ENCODE measurements around the gene MASP2.
A peak's percentile ranks its signal among the peaks of the same experiment; 100 is the strongest.
"Not testable (repeated sequence)": the region's sequence is repeated elsewhere in the genome, so short reads cannot be mapped to it uniquely, and the experiment has no call there.

The MASP2 gene

DNA sequence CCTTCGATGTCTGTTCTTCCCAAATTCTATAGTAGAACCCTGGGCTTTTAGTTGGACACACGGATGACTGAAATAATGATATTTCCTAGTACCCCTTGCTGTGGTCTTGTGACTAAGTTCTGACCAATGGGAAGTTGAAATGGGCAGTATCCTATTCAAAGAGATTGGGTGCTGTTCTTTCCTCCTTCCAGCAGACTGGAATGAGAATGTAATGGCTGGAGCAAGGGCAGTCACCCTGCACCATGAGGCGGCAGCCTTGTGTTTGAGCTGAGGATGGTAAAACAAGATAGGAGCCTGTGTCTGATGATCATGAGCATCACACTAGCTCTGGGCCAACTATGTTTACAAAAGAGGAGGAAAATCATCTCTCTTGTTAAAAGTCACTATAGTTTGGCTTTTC is 17.9 kb upstream of the MASP2 start:
- Histone ChIP-seq H3K27me3 (ENCODE audit: insufficient read depth, low read depth, severe bottlenecking) (no peaks in the 10 kb centered on the region), H3K36me3 (peaks cover 68% of the 10 kb centered on the region), H3K4me3 (ENCODE audit: low read depth, low read length) (no peak overlapping the region), H3K27ac (no peak overlapping the region), H3K9me3 (ENCODE audit: severe bottlenecking) (no peaks in the 10 kb centered on the region)
- no peak for DNase-seq
- TF ChIP-seq, protein P1, sequence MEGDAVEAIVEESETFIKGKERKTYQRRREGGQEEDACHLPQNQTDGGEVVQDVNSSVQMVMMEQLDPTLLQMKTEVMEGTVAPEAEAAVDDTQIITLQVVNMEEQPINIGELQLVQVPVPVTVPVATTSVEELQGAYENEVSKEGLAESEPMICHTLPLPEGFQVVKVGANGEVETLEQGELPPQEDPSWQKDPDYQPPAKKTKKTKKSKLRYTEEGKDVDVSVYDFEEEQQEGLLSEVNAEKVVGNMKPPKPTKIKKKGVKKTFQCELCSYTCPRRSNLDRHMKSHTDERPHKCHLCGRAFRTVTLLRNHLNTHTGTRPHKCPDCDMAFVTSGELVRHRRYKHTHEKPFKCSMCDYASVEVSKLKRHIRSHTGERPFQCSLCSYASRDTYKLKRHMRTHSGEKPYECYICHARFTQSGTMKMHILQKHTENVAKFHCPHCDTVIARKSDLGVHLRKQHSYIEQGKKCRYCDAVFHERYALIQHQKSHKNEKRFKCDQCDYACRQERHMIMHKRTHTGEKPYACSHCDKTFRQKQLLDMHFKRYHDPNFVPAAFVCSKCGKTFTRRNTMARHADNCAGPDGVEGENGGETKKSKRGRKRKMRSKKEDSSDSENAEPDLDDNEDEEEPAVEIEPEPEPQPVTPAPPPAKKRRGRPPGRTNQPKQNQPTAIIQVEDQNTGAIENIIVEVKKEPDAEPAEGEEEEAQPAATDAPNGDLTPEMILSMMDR (IDR thresholded peaks at IDR 0.05; ENCODE audit: low read depth, low read length): no peak

- peaks cover 59% of the 10 kb centered on the region for H3K36me3 ChIP-seq
Measured at GRCh38 chr1:11063937-11064537, 17.0 kb upstream of the MASP2 start.

GRCh38 chr1:11062965-11063401 is 15.9 kb upstream of the MASP2 start:
- TF ChIP-seq, protein P1 (IDR thresholded peaks at IDR 0.05; ENCODE audit: low read depth, low read length): no peak
- H3K36me3 ChIP-seq: peaks cover 57% of the 10 kb centered on the region
- no peak for DNase-seq

More at GRCh38 chr1:11063937-11064537, 17.0 kb upstream of the MASP2 start:
- not testable (repeated sequence) for H3K27ac ChIP-seq; H3K9me3 ChIP-seq (ENCODE audit: severe bottlenecking); H3K27me3 ChIP-seq (ENCODE audit: insufficient read depth, low read depth, severe bottlenecking); H3K4me3 ChIP-seq (ENCODE audit: low read depth, low read length)
- TF ChIP-seq, protein P1 (IDR thresholded peaks at IDR 0.05; ENCODE audit: low read depth, low read length): peak; percentile 63
- DNase-seq: peak; percentile 69

DNA sequence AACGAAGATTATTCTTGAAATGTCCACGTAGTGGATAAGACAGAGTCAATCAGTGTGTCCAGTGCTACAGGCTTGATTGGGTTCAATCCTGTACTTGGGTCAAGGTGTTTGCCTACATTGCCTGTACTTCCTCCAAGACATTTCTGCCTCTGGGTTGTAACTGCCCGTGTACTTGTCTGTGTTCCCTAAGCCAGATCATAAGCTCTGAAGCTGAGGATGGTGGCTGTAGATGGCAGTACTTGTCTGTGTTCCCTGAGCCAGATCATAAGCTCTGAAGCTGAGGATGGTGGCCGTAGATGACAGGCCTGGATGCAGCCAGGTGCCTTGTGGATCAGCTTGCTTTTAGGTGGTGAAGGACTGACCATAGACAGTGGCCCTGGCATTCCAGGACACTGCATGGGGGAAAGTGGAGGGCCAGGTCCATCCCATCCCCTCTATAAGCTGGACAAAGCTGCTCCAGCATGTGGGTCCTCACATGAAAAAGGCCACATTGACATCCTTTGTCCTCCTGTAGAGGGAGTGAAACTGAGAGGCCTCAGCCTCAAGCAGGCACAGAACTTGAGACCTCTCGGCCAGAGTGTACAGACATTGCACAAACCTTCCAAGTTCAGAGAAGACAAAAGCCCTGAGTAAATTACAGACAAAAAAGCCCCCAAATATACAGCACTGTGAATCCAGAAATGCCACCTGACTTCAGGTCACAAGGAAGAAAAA is 14.8 kb upstream of the MASP2 start:
- Histone ChIP-seq H3K9me3 (ENCODE audit: severe bottlenecking) (no peaks in the 10 kb centered on the region), H3K4me3 (ENCODE audit: low read depth, low read length) (no peak overlapping the region), H3K27me3 (ENCODE audit: insufficient read depth, low read depth, severe bottlenecking) (no peaks in the 10 kb centered on the region), H3K27ac (no peak overlapping the region), H3K36me3 (peaks cover 54% of the 10 kb centered on the region)
- DNase-seq: no peak
- TF ChIP-seq, protein P1 (IDR thresholded peaks at IDR 0.05; ENCODE audit: low read depth, low read length): no peak

More at GRCh38 chr1:11062965-11063401, 15.9 kb upstream of the MASP2 start:
- no peak overlapping the region for H3K4me3 ChIP-seq (ENCODE audit: low read depth, low read length)
- H3K27ac ChIP-seq: no peak overlapping the region
- H3K9me3 ChIP-seq (ENCODE audit: severe bottlenecking): no peaks in the 10 kb centered on the region
- H3K27me3 ChIP-seq (ENCODE audit: insufficient read depth, low read depth, severe bottlenecking): no peaks in the 10 kb centered on the region

- peak; percentile 89 for DNase-seq
- TF ChIP-seq, protein P1 (IDR thresholded peaks at IDR 0.05; ENCODE audit: low read depth, low read length): peak; percentile 46; the same call in 1 of the 2 replicates
- peak within 1 kb of the TSS; percentile 90 for H3K4me3 ChIP-seq (ENCODE audit: low read depth, low read length)
- no peaks in the 10 kb centered on the region for H3K9me3 ChIP-seq (ENCODE audit: severe bottlenecking)
- peaks cover 49% of the 10 kb centered on the region for H3K36me3 ChIP-seq
- no peaks in the 10 kb centered on the region for H3K27me3 ChIP-seq (ENCODE audit: insufficient read depth, low read depth, severe bottlenecking)
- H3K27ac ChIP-seq: peak within 1 kb of the TSS; percentile 79
Measured at GRCh38 chr1:11059968-11060830, 13.2 kb upstream of the MASP2 start, which contains the start of gene SRM. TSS of gene SRM (minus strand) at chr1:11060018. CDS start at chr1:11059943, 75 bp downstream.
